Thyroid gland (tissue), 4 donors: Measurements from ENCODE around the gene NLRP10. TPM values are rescaled to one million over a fixed set of nuclear protein-coding genes. Genes with fewer than 3 reads are reported as not detected.
"Not testable (repeated sequence)": the region's sequence is repeated elsewhere in the genome, so short reads cannot be mapped to it uniquely, and the experiment has no call there.

Experiments used
- DNase-seq, 2 donors: peaks; one replicate each; pipeline ENCODE4 v3.0.0-alpha.2; 2019
- H3K27ac ChIP-seq, 3 donors: fragments of 200-600 bp; sonication (generic); 1 replicate in 2 of 3; 2 replicates in 1 of 3; pipeline ENCODE4 v1.5.1; 2016 to 2019; ENCODE audit warnings: mild to moderate bottlenecking in 1 of 3, moderate library complexity in 1 of 3
- H3K27me3 ChIP-seq: fragments of 200-600 bp; sonication (generic); one replicate; pipeline ENCODE4 v1.5.1; 2019
- H3K36me3 ChIP-seq, 2 donors: fragments of 200-600 bp; sonication (generic); one replicate each; pipeline ENCODE4 v1.5.1; 2016 to 2019
- H3K4me1 ChIP-seq, 2 donors: fragments of 200-600 bp; sonication (generic); one replicate each; pipeline ENCODE4 v1.5.1; 2017 to 2019
- H3K4me3 ChIP-seq, 3 donors: fragments of 200-600 bp; sonication (generic); replicated peaks in 1 of 3; 1 replicate in 2 of 3; 2 replicates in 1 of 3; pipeline ENCODE4 v1.5.1; 2016; ENCODE audit warnings: mild to moderate bottlenecking in 1 of 3
- H3K9me3 ChIP-seq: fragments of 200-600 bp; sonication (generic); one replicate; pipeline ENCODE4 v1.5.1; 2017
- POLR2A ChIP-seq, 2 donors: fragments of 450-650 bp; IDR thresholded peaks; one replicate each; pipeline ENCODE4 v1.6.1; 2017; ENCODE audit warnings: antibody characterized with exemption in 2 of 2, mild to moderate bottlenecking in 2 of 2, moderate library complexity in 1 of 2
- WGBS, 2 donors: methylation state at CpG; one replicate each; pipeline ENCODE4 v1.1.5; 2017; 5-methylcytosine and 5-hydroxymethylcytosine counted together
- intact Hi-C: fragments of 100-400 bp; cut with DNase I; formaldehyde crosslinking; loops from one replicate; pipeline ENCODE4 v1.15.1; 2023
- total RNA-seq, 4 donors: library from RNA; depleted of rRNA; stranded (reverse); fragments of >200 nt; gene quantifications; one replicate each; pipeline ENCODE4 v1.2.3, GENCODE V29; 2016
- TF ChIP-seq, protein P1 (sequence below), 6 experiments: fragments of 200-600 bp in 3 of 6; fragments of 450-650 bp in 3 of 6; sonication (generic) in 3 of 6; IDR thresholded peaks; one replicate each; pipeline ENCODE4 v1.5.1; 2016 to 2019; ENCODE audit warnings: antibody characterized with exemption in 6 of 6, mild to moderate bottlenecking in 2 of 6, inconsistent platforms in 1 of 6, moderate library complexity in 1 of 6

The NLRP10 gene
- total RNA-seq, 4 donors from 2014 or later = not detected

- no peak for DNase-seq
These were observed 37.4 kb upstream of the NLRP10 start for GRCh38 chr11:8002676-8003075.

DNA sequence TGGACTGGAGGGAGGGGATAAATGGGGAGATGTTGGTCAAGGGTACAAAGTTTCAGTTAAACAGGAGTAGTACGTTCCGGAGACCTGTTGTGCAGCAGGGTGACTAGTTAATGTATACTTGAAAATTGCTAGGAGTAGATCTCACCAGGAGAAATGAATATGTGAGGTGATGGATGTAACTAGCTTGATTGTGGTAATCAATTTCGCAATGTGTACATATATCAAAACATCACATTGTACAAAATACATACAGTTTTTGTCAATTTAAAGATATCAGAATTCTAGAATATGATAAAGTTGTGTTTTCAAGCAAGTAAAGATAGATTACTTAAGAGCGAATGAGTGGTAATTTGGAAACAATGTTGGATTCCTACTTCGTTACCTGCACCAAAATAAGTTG lies 35.1 kb upstream of the NLRP10 start:
- Histone ChIP-seq H3K9me3 (no peaks in the 10 kb centered on the region), H3K36me3 (peaks cover 14 to 34% of the 10 kb centered on the region in 2 donors), H3K27me3 (no peaks in the 10 kb centered on the region), H3K27ac (no peak overlapping the region), H3K4me1 (no peaks in the 10 kb centered on the region), H3K4me3 (no peak overlapping the region)
- no peak for TF ChIP-seq POLR2A (IDR thresholded peaks at IDR 0.05)
- TF ChIP-seq, protein P1, sequence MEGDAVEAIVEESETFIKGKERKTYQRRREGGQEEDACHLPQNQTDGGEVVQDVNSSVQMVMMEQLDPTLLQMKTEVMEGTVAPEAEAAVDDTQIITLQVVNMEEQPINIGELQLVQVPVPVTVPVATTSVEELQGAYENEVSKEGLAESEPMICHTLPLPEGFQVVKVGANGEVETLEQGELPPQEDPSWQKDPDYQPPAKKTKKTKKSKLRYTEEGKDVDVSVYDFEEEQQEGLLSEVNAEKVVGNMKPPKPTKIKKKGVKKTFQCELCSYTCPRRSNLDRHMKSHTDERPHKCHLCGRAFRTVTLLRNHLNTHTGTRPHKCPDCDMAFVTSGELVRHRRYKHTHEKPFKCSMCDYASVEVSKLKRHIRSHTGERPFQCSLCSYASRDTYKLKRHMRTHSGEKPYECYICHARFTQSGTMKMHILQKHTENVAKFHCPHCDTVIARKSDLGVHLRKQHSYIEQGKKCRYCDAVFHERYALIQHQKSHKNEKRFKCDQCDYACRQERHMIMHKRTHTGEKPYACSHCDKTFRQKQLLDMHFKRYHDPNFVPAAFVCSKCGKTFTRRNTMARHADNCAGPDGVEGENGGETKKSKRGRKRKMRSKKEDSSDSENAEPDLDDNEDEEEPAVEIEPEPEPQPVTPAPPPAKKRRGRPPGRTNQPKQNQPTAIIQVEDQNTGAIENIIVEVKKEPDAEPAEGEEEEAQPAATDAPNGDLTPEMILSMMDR (IDR thresholded peaks at IDR 0.05) = no peak
- 79 to 88% methylated on average over 5 of the region's 5 CpGs for WGBS, 2 donors
- no peak for DNase-seq
- intact Hi-C loops = no loop called here

More at GRCh38 chr11:8002676-8003075, 37.4 kb upstream of the NLRP10 start:
- H3K27me3 ChIP-seq = no peaks in the 10 kb centered on the region
- TF ChIP-seq POLR2A (IDR thresholded peaks at IDR 0.05) = no peak
- TF ChIP-seq, protein P1 (IDR thresholded peaks at IDR 0.05) = no peak
- 37 to 57% methylated on average over 1 of the region's 1 CpG for WGBS, 2 donors
- H3K4me1 ChIP-seq = no peaks in the 10 kb centered on the region
- intact Hi-C loops = no loop called here
- H3K9me3 ChIP-seq = no peaks in the 10 kb centered on the region
- H3K27ac ChIP-seq = no peak overlapping the region
- H3K36me3 ChIP-seq = peaks cover 0 to 12% of the 10 kb centered on the region in 2 donors
- no peak overlapping the region for H3K4me3 ChIP-seq

- intact Hi-C loops = no loop called here
- Histone ChIP-seq H3K36me3 (peaks cover 20 to 40% of the 10 kb centered on the region in 2 donors), H3K9me3 (no peaks in the 10 kb centered on the region), H3K27ac (no peak overlapping the region), H3K27me3 (no peaks in the 10 kb centered on the region), H3K4me1 (no peaks in the 10 kb centered on the region), H3K4me3 (no peak overlapping the region)
- WGBS, 2 donors = 92 to 94% methylated on average over 10 of the region's 10 CpGs
- DNase-seq = no peak
- TF ChIP-seq, protein P1 (IDR thresholded peaks at IDR 0.05) = no peak
- TF ChIP-seq POLR2A (IDR thresholded peaks at IDR 0.05) = no peak
These were observed 34.5 kb upstream of the NLRP10 start for GRCh38 chr11:7999795-8000194.

DNA sequence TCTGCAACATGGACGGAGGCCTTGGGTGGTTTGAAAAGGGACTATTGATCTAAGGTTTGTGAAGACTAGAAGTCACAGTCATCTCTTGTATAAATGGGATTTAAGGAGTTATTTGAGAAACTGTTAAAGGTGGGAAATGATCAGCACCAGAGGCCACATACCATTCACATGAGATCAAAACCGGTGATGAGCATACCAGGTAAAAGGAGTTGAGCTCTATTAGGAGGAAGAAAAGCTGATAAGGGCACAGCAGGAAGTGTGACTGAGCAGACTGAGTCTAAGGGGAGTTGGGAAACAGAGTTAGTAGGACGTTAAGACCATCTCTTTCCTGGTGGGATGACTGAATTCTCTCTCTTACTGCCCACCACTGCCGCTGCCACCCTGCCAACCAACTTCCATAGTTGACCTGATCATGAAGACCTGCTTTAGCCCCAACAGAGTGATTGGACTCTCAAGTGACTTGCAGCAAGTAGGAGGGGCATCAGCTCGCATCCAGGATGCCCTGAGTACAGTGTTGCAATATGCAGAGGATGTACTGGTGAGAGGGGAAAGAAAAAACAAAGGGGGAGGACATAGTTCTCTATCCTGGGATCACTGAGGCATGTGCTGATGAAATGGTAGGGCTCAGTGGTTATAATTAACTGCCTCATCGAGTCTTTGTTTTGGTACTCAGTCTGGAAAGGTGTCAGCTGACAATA lies 29.5 kb upstream of the NLRP10 start:
- Histone ChIP-seq H3K36me3 (peaks cover 51 to 68% of the 10 kb centered on the region in 2 donors), H3K4me1 (no peaks in the 10 kb centered on the region), H3K9me3 (no peaks in the 10 kb centered on the region), H3K27ac (no peak overlapping the region), H3K4me3 (no peak overlapping the region), H3K27me3 (no peaks in the 10 kb centered on the region)
- WGBS, 2 donors = 91 to 94% methylated on average over 6 of the region's 6 CpGs
- TF ChIP-seq, protein P1 (IDR thresholded peaks at IDR 0.05) = no peak
- no peak for TF ChIP-seq POLR2A (IDR thresholded peaks at IDR 0.05)
- no peak for DNase-seq
- intact Hi-C loops = no loop called here

GRCh38 chr11:7987560-7987883 lies 22.3 kb upstream of the NLRP10 start:
- DNase-seq, H3K36me3 ChIP-seq, H3K27me3 ChIP-seq, H3K9me3 ChIP-seq: not testable (repeated sequence)
- H3K4me3 ChIP-seq = peak overlapping the region; percentile 42 to 92 (median 85)
- peak overlapping the region in 2 of 3 donors; percentile 38 to 58 for H3K27ac ChIP-seq
- 0 to 1% methylated on average over 10 to 12 of the region's 13 CpGs for WGBS, 2 donors
- intact Hi-C loops = loop anchor here (5.0 kb wide), 2 partner anchors 95 to 890 kb away; no protein-coding TSS in a partner anchor
- H3K4me1 ChIP-seq = peaks cover 16 to 23% of the 10 kb centered on the region in 2 donors
